Left renal cortex interstitium (tissue), 4 donors: ENCODE measurements around the gene LSM7. TPM values are rescaled to one million over a fixed set of nuclear protein-coding genes. Genes with fewer than 3 reads are reported as not detected.
"Not testable (repeated sequence)": the region's sequence is repeated elsewhere in the genome, so short reads cannot be mapped to it uniquely, and the experiment has no call there.

Source experiments
- DNase-seq, 4 donors: peaks; one replicate each; pipeline ENCODE4 v3.0.0-alpha.2; 2013; ENCODE audit warnings: low read depth in 4 of 4, low spot score in 2 of 4, missing footprints in 1 of 4
- polyA plus RNA-seq, 4 donors: library from polyadenylated mRNA; unstranded; fragments of 120-200 nt; gene quantifications; one replicate each; pipeline ENCODE4 v1.2.1, GENCODE V29; 2013; ENCODE audit not compliant: insufficient read length in 4 of 4

LSM7 gene
- polyA plus RNA-seq, 4 donors, result 75.3 to 125 (median 114) TPM

- DNase-seq, result no peak
These were observed 46.1 kb downstream of the LSM7 start, which contains the start of gene PEAK3 for GRCh38 chr19:2282062-2282861. PEAK3 (minus strand) TSS chr19:2282175; CDS start chr19:2280931, 1,244 bp downstream.

- not testable (repeated sequence) for DNase-seq
These were observed 46.9 kb downstream of the LSM7 start for GRCh38 chr19:2281265-2282061.

GRCh38 chr19:2280633-2281264, 47.6 kb downstream of the LSM7 start:
- DNase-seq, result no peak

GRCh38 chr19:2278459-2279158, 49.8 kb downstream of the LSM7 start:
- no peak for DNase-seq

GRCh38 chr19:2277138-2277537, 51.2 kb downstream of the LSM7 start:
- DNase-seq, result no peak

- no peak for DNase-seq
These were observed 51.9 kb downstream of the LSM7 start for GRCh38 chr19:2276429-2276986.

- DNase-seq, result no peak
These were observed 52.6 kb downstream of the LSM7 start for GRCh38 chr19:2275588-2276428.

- DNase-seq, result no peak
These were observed 53.4 kb downstream of the LSM7 start for GRCh38 chr19:2274931-2275535.

- no peak for DNase-seq
These were observed 54.1 kb downstream of the LSM7 start for GRCh38 chr19:2274185-2274711.

GRCh38 chr19:2273356-2274184, 54.8 kb downstream of the LSM7 start:
- no peak for DNase-seq

Other genes with a start within 250 kb of the LSM7 start
- gene MOB3A, start 232.3 kb downstream of the LSM7 start, polyA plus RNA-seq, result 10 to 100 TPM; 20.9 to 33.3 (median 25.1) TPM
- gene IZUMO4, start 231.7 kb downstream of the LSM7 start, polyA plus RNA-seq, result 1 to 10 TPM; 4.0 to 9.2 (median 7.4) TPM
- 100 to 1,000 TPM in 3 of 4 donors, 10 to 100 TPM in 1; 92.0 to 128 (median 113) TPM for gene AP3D1, start 177.0 kb downstream of the LSM7 start, polyA plus RNA-seq
- gene DOT1L, start 164.7 kb downstream of the LSM7 start, polyA plus RNA-seq, result 10 to 100 TPM; 20.1 to 43.7 (median 29.1) TPM
- gene PLEKHJ1, start 92.3 kb downstream of the LSM7 start, polyA plus RNA-seq, result 10 to 100 TPM; 60.5 to 98.5 (median 82.3) TPM
- gene SF3A2, start 91.8 kb downstream of the LSM7 start, polyA plus RNA-seq, result 10 to 100 TPM; 55.3 to 92.4 (median 84.6) TPM
- 1 to 10 TPM in 3 of 4 donors, under 1 TPM in 1; 0.96 to 3.8 (median 2.4) TPM for gene AMH, start 79.3 kb downstream of the LSM7 start, polyA plus RNA-seq
- gene JSRP1, start 72.2 kb downstream of the LSM7 start, polyA plus RNA-seq, result under 1 TPM; 0.23 to 0.94 (median 0.74) TPM
- gene PEAK3, start 46.4 kb downstream of the LSM7 start, polyA plus RNA-seq, result under 1 TPM in 3 of 4 donors, not detected in 1; 0.06 to 0.21 (median 0.16) TPM
- under 1 TPM; 0.06 to 0.14 (median 0.09) TPM for gene LINGO3, start 20.4 kb downstream of the LSM7 start, polyA plus RNA-seq
- gene SPPL2B, start 98 bp upstream of the LSM7 start, polyA plus RNA-seq, result 100 to 1,000 TPM in 2 of 4 donors, 10 to 100 TPM in 2; 39.5 to 141 (median 89.3) TPM
- 1 to 10 TPM in 1 of 4 donors, under 1 TPM in 3; 0.08 to 1.2 (median 0.62) TPM for gene TMPRSS9, start 31.7 kb upstream of the LSM7 start, polyA plus RNA-seq
- gene TIMM13, start 99.0 kb upstream of the LSM7 start, polyA plus RNA-seq, result 100 to 1,000 TPM in 1 of 4 donors, 10 to 100 TPM in 3; 64.7 to 125 (median 91.1) TPM
- 10 to 100 TPM; 51.4 to 93.0 (median 76.8) TPM for gene LMNB2, start 128.4 kb upstream of the LSM7 start, polyA plus RNA-seq
- 10 to 100 TPM in 3 of 4 donors, 1 to 10 TPM in 1; 9.9 to 17.6 (median 11.3) TPM for gene GADD45B, start 147.5 kb upstream of the LSM7 start, polyA plus RNA-seq